ENCODE measurements around the gene RBM38.

The RBM38 gene

DNA sequence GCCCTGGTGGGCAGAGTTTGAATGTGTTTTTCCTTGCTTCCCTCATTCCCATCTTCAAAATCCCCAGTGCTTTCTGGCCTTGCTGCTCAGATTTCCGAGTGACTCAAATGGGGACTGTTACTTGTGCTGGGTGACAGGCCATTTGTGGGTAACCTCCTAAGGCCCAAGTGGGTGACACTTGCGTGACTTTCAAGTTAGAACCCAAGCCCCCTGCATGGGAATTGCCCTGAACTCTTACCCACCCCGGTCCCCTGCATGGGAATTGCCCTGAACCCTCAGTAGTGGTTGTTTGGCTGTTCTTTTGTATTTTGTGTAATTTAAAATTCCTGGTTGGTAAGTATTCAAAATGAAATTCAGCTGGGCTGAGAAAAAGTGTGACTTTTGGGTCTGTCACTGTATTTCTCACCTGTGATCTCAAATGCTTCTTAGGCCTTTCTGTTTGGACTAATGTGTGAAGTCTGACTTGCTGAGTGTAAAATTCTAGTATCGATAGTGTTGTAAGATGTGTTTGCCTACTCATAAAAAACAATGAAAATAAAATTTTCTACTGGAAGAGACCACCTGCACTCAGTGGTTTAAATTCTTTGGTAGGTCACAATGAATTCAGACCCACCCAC lies 12.4 kb upstream of the RBM38 start:
- no peak overlapping the region for H3K4me3 Mint-ChIP-seq
- H3K36me3 Mint-ChIP-seq (ENCODE audit: insufficient read depth) = peaks cover 39% of the 10 kb centered on the region

DNA sequence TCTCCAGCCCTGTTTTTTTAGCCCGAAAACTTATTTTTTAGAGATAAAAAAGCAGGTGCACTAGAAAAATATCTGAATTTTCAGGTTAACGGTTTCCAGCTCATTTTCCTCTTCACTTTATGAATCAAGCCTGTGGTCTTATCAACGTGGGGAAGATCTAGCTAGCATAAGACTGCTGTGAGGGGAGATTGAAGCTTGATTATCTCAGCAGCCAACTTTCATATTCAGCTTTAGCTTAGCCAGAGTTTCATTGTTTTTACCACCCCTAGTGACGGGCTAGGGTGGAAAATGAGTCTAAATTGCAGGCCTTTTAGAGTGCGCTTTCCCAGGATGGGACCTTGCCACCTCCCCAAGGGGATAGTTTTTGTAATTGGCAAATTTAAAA lies 11.9 kb upstream of the RBM38 start:
- no peaks in the 10 kb centered on the region for H3K9me3 Mint-ChIP-seq
- peaks cover 44% of the 10 kb centered on the region for H3K4me1 Mint-ChIP-seq
- ATAC-seq (replicated peaks; ENCODE audit: extremely low read depth, poor library complexity, severe bottlenecking) (no peak), DNase-seq (ENCODE audit: low spot score in 2 of 2) (no peak)
- peaks cover 36% of the 10 kb centered on the region for H3K36me3 Mint-ChIP-seq (ENCODE audit: insufficient read depth)
- no peak overlapping the region for H3K4me3 Mint-ChIP-seq
- no peaks in the 10 kb centered on the region for H3K27me3 Mint-ChIP-seq
- H3K27ac Mint-ChIP-seq (ENCODE audit: low read depth) = peak overlapping the region; percentile 82

More for the DNA sequence above, 12.4 kb upstream of the RBM38 start:
- Mint-ChIP-seq H3K4me1 (peaks cover 39% of the 10 kb centered on the region), H3K27ac (ENCODE audit: low read depth) (peak overlapping the region; percentile 82), H3K27me3 (no peaks in the 10 kb centered on the region), H3K9me3 (no peaks in the 10 kb centered on the region)
- ATAC-seq (replicated peaks; ENCODE audit: extremely low read depth, poor library complexity, severe bottlenecking) (no peak), DNase-seq (ENCODE audit: low spot score in 2 of 2) (no peak)

DNA sequence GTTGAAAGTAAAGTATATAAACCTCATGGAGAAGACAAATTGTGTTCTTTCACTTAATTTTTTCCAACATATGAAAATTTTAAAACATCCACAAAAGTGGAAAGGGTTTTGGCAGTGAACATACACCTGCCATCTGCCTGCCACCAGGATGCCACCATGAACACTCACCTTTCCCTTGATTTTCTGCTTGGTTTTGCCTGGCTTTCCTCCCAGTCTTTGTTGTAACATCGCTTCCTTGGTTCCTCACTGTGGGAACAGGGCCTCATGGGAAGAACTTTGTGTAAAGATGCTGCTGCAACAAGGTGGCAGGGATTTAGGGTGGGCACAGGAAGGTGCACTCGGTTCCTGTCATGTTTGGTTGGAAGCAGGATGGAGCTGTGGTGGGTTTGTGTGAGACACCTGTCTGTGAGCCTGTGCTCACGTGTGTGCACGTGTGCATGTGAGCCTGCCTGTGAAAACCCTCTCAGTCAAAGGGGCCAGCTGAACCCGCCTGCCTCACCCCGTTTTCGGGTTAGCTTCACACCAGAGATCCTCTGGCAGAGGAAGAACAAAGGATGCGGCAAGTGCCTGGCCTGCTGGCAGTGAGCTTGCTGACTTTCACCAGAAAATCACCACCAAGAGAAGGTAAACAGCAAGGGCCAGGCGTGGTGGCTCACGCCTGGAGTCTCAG lies 11.0 kb upstream of the RBM38 start:
- H3K4me1 Mint-ChIP-seq = peaks cover 48% of the 10 kb centered on the region
- DNase-seq (ENCODE audit: low spot score in 2 of 2) = no peak
- no peak for ATAC-seq (replicated peaks; ENCODE audit: extremely low read depth, poor library complexity, severe bottlenecking)
- no peaks in the 10 kb centered on the region for H3K27me3 Mint-ChIP-seq
- no peaks in the 10 kb centered on the region for H3K9me3 Mint-ChIP-seq
- H3K4me3 Mint-ChIP-seq = no peak overlapping the region
- H3K36me3 Mint-ChIP-seq (ENCODE audit: insufficient read depth) = peaks cover 34% of the 10 kb centered on the region
- H3K27ac Mint-ChIP-seq (ENCODE audit: low read depth) = no peak overlapping the region

DNA sequence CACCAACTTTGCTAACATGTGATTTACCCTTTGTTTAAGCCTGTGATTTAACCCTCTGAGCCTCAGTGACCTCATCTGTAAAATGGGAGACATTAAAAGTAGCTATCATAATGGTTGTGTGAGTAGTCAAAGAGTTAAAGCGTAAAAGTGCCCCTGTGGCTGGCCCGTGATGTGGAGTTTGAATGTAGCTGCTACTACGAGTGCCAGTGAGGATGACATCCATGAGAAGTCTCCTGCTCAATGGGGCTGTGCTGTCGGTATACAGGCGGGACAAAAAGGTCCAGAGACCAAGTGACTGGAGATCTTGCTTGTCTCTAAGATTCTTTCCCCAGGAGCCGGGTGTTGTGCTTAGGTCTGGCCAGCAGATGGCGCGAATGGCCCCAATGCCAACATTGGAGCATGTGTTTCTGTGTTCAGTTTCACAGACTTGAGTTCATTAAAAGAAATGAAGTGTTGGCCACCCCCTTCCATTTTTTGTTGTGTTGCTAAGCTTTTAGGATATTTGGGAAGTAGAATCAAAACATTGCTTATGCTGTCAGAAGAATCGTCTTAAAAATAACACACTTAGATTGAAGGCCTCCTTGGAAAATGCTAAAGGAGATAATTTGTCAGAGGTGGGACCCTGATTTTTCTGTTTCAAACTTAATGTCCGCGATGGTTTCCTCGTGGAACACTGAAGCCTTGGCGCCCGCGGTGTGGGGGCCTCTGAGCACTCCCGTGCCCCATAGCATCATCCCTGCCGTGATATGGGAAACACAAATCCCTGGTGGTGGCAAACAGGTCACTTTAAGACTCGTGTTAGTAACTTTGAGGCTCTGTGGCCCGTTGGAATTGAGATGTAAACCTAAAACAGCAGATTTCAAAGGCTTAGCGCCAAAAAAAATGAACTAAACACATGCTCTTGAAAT lies 9.3 kb upstream of the RBM38 start:
- no peaks in the 10 kb centered on the region for H3K9me3 Mint-ChIP-seq
- no peak overlapping the region for H3K4me3 Mint-ChIP-seq
- H3K36me3 Mint-ChIP-seq (ENCODE audit: insufficient read depth) = peaks cover 33% of the 10 kb centered on the region
- H3K27ac Mint-ChIP-seq (ENCODE audit: low read depth) = no peak overlapping the region
- ATAC-seq (replicated peaks; ENCODE audit: extremely low read depth, poor library complexity, severe bottlenecking) (peak; percentile 59), DNase-seq (ENCODE audit: low spot score in 2 of 2) (peak; percentile 85 to 86)
- H3K27me3 Mint-ChIP-seq = no peaks in the 10 kb centered on the region
- H3K4me1 Mint-ChIP-seq = peaks cover 37% of the 10 kb centered on the region

DNA sequence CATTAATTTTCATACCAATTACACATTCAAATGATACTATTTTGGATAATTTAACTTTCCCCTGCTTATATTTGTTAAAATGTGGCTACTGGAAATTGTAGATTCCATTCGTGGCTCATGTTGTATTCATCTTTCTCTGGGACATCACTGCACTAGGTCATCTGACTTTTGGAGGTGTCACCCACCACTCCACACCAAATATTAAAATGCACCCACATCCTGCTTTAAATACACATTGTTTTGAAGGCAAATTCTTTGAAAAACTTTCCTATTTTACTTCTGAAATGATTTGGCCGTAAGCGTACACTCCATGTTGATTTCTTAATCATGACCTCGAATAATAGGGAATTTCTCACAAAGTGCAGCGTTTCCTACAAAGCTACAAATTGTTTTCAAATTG lies 8.7 kb upstream of the RBM38 start:
- Mint-ChIP-seq H3K9me3 (no peaks in the 10 kb centered on the region), H3K36me3 (ENCODE audit: insufficient read depth) (peaks cover 35% of the 10 kb centered on the region), H3K4me3 (no peak overlapping the region), H3K27ac (ENCODE audit: low read depth) (peak overlapping the region; percentile 44), H3K27me3 (no peaks in the 10 kb centered on the region), H3K4me1 (peaks cover 32% of the 10 kb centered on the region)
- peak; percentile 53 for ATAC-seq (replicated peaks; ENCODE audit: extremely low read depth, poor library complexity, severe bottlenecking)
- DNase-seq (ENCODE audit: low spot score in 2 of 2) = no peak

DNA sequence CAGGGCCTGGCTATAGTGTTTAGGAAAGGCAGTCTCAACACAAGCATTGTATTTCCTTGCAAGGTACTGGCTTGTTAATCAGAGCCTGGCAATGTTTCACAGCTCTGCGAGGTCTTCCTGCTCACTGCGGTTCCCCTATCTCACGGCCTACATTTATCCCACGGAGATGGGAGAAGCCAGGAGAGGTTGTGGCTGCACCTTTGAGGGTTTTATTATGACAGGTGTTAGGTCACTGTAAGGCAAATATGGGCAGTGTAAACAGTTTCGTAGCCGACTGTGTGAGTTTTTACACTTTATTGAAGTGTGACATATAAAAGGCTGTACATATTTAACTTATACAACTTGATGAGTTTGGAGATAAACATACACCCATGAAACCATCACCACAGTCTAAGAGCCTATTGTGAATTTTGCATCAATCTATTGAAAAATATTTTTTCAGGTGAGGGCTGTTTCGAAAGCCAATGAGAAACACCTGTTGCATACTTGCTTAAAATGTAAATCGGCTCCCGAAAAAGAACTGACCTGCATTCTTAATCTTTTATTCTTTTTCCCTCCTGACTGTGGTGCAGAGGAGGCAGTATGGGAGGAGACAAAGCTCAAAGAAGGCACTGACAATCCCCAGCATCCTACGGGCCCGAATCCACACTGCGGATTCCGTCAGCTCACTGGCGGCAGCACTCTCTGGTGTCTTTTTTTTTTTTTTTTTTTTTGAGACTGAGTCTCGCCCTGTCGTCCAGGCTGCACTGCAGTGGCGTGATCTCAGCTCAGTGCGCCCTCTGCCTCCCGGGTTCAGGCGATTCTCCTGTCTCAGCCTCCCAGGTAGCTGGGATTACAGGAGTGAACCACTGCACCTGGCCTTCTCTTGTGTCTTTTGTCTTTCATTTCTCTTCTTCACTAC lies 7.5 kb upstream of the RBM38 start:
- Mint-ChIP-seq H3K4me3 (peak overlapping the region; percentile 20), H3K27me3 (no peaks in the 10 kb centered on the region), H3K36me3 (ENCODE audit: insufficient read depth) (peaks cover 27% of the 10 kb centered on the region), H3K4me1 (peaks cover 31% of the 10 kb centered on the region), H3K9me3 (no peaks in the 10 kb centered on the region), H3K27ac (ENCODE audit: low read depth) (peak overlapping the region; percentile 51)
- DNase-seq (ENCODE audit: low spot score in 2 of 2) = no peak
- ATAC-seq (replicated peaks; ENCODE audit: extremely low read depth, poor library complexity, severe bottlenecking) = peak; percentile 31

DNA sequence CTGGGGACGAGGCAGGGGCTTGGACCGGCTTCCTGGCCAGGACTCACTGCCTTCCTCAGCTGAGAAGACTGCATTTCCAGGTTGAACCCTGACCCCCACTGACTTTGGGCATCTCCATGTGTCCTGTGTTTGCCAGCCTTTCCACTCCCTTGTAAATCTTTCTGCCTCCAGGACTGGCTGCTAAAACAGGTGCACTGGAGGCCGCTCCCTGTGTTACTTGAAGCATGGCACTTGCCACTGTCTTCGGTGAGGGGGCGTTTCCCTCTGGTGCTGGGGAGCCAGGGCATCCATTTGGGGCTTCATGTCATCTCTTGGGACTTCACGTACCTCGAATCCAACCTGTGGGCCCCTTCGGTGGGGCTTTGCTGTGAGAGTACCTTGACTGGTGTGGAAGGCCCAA lies 6.7 kb upstream of the RBM38 start:
- Mint-ChIP-seq H3K36me3 (ENCODE audit: insufficient read depth) (peaks cover 23% of the 10 kb centered on the region), H3K27ac (ENCODE audit: low read depth) (peak overlapping the region; percentile 51), H3K4me3 (peak overlapping the region; percentile 20), H3K27me3 (no peaks in the 10 kb centered on the region), H3K9me3 (no peaks in the 10 kb centered on the region), H3K4me1 (peaks cover 32% of the 10 kb centered on the region)
- DNase-seq (ENCODE audit: low spot score in 2 of 2) = no peak
- no peak for ATAC-seq (replicated peaks; ENCODE audit: extremely low read depth, poor library complexity, severe bottlenecking)

DNA sequence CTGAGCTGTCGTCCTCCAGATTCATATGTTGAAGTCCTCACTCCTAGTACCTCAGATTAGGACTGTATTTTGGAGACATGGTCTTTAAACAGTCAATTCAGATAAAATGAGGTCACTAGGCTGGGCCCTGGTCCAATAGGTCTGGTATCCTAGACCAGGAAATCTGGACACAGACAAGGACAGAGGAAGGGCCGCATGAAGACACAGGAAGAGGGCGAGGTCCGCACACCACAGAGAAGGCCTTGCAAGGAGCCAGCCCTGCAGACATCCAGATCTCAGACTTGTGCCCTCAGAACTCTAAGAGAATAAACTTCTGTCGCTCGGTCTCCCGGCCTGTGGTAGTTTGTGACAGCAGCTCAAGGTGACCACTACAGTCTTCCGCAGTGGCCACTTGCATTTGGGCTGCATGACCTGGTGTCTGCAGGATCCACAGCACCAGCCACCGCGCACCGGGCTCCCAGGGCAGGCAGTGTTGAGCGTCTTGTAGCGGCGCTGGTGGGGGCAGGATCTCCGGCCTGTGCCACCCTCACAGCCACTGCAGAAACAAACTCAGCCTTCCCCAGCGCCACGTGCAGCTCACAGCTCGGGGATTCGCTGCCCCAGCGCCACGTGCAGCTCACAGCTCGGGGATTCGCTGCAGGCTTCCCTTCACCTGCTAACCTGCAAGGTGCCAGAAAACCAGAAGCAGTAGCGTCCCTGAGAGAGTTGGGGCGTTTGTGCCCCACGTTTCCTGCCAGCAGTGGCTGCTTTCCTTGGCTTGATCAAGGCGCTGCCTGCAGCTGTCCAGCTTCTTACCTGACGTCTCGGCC lies 6.0 kb upstream of the RBM38 start:
- H3K4me1 Mint-ChIP-seq = peaks cover 37% of the 10 kb centered on the region
- peak overlapping the region; percentile 51 for H3K27ac Mint-ChIP-seq (ENCODE audit: low read depth)
- peaks cover 24% of the 10 kb centered on the region for H3K36me3 Mint-ChIP-seq (ENCODE audit: insufficient read depth)

DNA sequence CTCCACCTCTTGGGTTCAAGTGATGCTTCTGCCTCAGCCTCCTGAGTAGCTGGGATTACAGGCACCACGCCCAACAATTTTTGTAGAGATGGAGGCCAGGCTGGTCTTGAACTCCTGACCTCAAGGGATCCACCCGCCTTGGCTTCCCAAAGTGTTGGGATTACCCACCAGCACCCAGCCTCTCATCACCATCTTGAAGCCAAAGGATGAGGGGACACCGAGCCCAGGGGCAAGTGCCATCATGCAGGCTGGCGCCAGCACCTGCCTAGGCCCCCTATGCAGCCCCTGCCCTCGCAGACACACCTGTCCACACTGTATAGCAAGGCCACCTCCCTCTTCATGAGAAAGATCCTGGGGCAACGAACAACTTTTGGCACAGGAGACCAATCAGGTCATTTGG lies 5.3 kb upstream of the RBM38 start:
- H3K4me3 Mint-ChIP-seq = no peak overlapping the region

More for the DNA sequence above, 6.0 kb upstream of the RBM38 start:
- H3K4me3 Mint-ChIP-seq = no peak overlapping the region
- no peaks in the 10 kb centered on the region for H3K9me3 Mint-ChIP-seq
- DNase-seq (ENCODE audit: low spot score in 2 of 2) (no peak), ATAC-seq (replicated peaks; ENCODE audit: extremely low read depth, poor library complexity, severe bottlenecking) (no peak)
- H3K27me3 Mint-ChIP-seq = no peaks in the 10 kb centered on the region

DNA sequence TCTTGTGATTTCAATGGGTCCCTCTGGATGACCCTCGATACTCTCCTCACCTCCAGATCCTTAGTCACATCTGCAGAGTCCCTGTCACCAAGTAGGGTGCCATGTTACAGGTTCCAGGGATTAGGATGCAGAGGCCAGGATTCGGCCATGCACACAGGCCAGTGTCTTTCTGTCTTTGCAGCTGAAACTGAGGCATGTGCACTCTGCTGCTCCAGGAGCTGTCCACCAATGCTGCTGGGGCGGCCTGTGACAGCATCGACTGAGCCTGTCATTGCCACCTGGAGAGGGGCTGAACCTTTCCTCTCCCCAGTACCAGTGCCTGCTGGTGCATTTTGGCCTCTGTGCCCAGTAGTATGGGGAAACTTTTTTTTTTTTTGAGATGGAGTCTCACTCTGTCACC lies 4.4 kb upstream of the RBM38 start:
- H3K27ac Mint-ChIP-seq (ENCODE audit: low read depth) = no peak overlapping the region
- H3K27me3 Mint-ChIP-seq = no peaks in the 10 kb centered on the region
- H3K4me3 Mint-ChIP-seq = no peak overlapping the region
- DNase-seq (ENCODE audit: low spot score in 2 of 2) (no peak), ATAC-seq (replicated peaks; ENCODE audit: extremely low read depth, poor library complexity, severe bottlenecking) (no peak)
- no peaks in the 10 kb centered on the region for H3K9me3 Mint-ChIP-seq
- peaks cover 28% of the 10 kb centered on the region for H3K36me3 Mint-ChIP-seq (ENCODE audit: insufficient read depth)
- peaks cover 42% of the 10 kb centered on the region for H3K4me1 Mint-ChIP-seq

More for the DNA sequence above, 5.3 kb upstream of the RBM38 start:
- peaks cover 26% of the 10 kb centered on the region for H3K36me3 Mint-ChIP-seq (ENCODE audit: insufficient read depth)
- peaks cover 42% of the 10 kb centered on the region for H3K4me1 Mint-ChIP-seq
- H3K27me3 Mint-ChIP-seq = no peaks in the 10 kb centered on the region
- no peak for DNase-seq (ENCODE audit: low spot score in 2 of 2)
- H3K9me3 Mint-ChIP-seq = no peaks in the 10 kb centered on the region
- ATAC-seq (replicated peaks; ENCODE audit: extremely low read depth, poor library complexity, severe bottlenecking) = no peak
- H3K27ac Mint-ChIP-seq (ENCODE audit: low read depth) = no peak overlapping the region

DNA sequence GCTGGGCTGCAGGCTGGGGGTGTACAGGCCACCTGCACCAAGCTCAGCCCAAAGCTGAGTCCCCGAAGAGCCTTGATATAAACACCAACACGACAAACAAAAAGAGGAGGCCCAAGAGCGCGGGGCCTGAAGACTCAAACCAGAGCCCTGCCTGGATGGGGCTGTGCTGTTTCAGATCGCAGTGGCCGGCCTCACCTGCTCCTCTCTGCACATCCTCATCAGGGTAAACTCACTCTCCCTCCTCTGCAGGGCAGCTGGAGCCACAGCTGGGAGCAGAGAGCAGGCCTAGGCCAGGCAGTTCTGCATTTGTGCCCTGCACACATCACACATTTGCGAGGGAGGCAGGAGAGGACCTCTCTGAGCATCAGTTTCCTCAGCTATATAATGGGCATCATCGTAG lies 3.7 kb upstream of the RBM38 start:
- H3K4me1 Mint-ChIP-seq = peaks cover 36% of the 10 kb centered on the region
- H3K27ac Mint-ChIP-seq (ENCODE audit: low read depth) = no peak overlapping the region
- H3K36me3 Mint-ChIP-seq (ENCODE audit: insufficient read depth) = peaks cover 30% of the 10 kb centered on the region
- DNase-seq (ENCODE audit: low spot score in 2 of 2) (no peak), ATAC-seq (replicated peaks; ENCODE audit: extremely low read depth, poor library complexity, severe bottlenecking) (no peak)
- H3K9me3 Mint-ChIP-seq = no peaks in the 10 kb centered on the region
- no peak overlapping the region for H3K4me3 Mint-ChIP-seq
- no peaks in the 10 kb centered on the region for H3K27me3 Mint-ChIP-seq

Data from central memory CD8-positive, alpha-beta T cell (primary cell).